Neural progenitor cell (in vitro differentiated cells): ENCODE results near the gene CDH13.

Source experiments
- CTCF ChIP-seq: fragments of 200-600 bp; sonication (generic); IDR thresholded peaks from 2 replicates; pipeline ENCODE4 v1.5.1; 2017; ENCODE audit warnings: antibody characterized with exemption, mild to moderate bottlenecking
- EZH2phosphoT487 ChIP-seq: fragments of 200-600 bp; sonication (generic); IDR thresholded peaks from 2 replicates; pipeline ENCODE4 v1.6.1; 2017; ENCODE audit warnings: antibody characterized with exemption

- TF ChIP-seq CTCF (no peak), EZH2phosphoT487 (no peak)
Measured at GRCh38 chr16:82657786-82658185, 31.0 kb downstream of the CDH13 start.
